ENCODE measurements around the gene ASTN2. TPM values are rescaled to one million over a fixed set of nuclear protein-coding genes. Genes with fewer than 3 reads are reported as not detected.

The ASTN2 gene
- total and polyA plus RNA-seq, 2 donors (not counting 3 experiments of a cell fraction or from before 2014, with no cell fraction given), result 1.0 to 1.9 TPM

DNA sequence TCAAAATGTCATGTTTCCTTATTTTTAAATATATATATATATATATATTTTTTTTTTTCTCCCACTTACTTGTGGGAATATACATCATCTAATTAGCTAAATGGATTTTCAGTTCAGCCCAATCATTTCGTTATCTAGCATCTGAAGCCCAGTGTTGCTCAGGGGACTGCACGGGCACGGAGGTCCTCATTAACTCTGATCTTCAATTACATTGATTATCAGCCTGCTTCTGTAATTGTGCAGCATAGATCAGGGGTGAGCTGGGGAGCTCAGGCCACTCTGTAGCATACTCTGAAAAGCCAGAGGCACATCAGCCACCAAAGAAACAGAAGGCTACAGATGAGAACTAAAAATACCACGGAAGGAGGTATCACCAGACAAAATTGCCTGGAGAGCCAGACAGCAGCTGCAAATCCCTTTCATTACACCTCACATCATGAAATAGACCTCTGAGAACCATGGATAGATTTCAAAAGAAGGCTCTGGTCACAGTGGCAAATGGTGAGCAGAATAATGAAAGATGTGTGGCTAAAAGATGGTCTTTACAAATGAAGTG, 401.3 kb downstream of the ASTN2 start:
- intact Hi-C loops (cut with micrococcal nuclease), result no loop called here
- Histone ChIP-seq H3K4me2 (ENCODE audit: insufficient read depth, low read length) (no peak overlapping the region), H3K79me2 (ENCODE audit: control insufficient read depth, insufficient read depth, low read length) (no peaks in the 10 kb centered on the region), H3K36me3 (ENCODE audit: control insufficient read depth in 2 of 2, extremely low read depth in 1 of 2, insufficient read depth in 2 of 2, low read length in 2 of 2) (no peaks in the 10 kb centered on the region), H3K27ac (ENCODE audit: insufficient read depth, low read depth, low read length) (no peak overlapping the region), H4K20me1 (replicated peaks; ENCODE audit: control insufficient read depth, extremely low read depth, insufficient read depth, low read length) (no peaks in the 10 kb centered on the region), H2AFZ (ENCODE audit: low read depth, low read length) (no peak overlapping the region), H3K4me1 (ENCODE audit: control insufficient read depth, extremely low read depth, insufficient read depth, low read length) (no peaks in the 10 kb centered on the region), H3K27me3 (ENCODE audit: control insufficient read depth in 2 of 2, insufficient read depth in 2 of 2, low read length in 2 of 2) (no peaks in the 10 kb centered on the region), H3K9me1 (replicated peaks; ENCODE audit: control insufficient read depth, extremely low read depth, insufficient read depth, low read length) (no peaks in the 10 kb centered on the region), H3K9me3 (replicated peaks; ENCODE audit: control insufficient read depth, insufficient read depth, low read length) (peaks cover 8% of the 10 kb centered on the region), H3K4me3 (replicated peaks in 1 of 3; ENCODE audit: insufficient read depth in 1 of 3, low read depth in 1 of 3, low read length in 3 of 3) (no peak overlapping the region), H3K9ac (replicated peaks; ENCODE audit: extremely low read depth, insufficient read depth, low read length) (no peak overlapping the region)
- ChIA-PET POLR2A (no interaction called here), CTCF (no interaction called here)
- FAIRE-seq (no peak), DNase-seq (ENCODE audit: low read depth, low spot score) (no peak)
- TF ChIP-seq JUN (IDR thresholded peaks at IDR 0.05; ENCODE audit: borderline replicate concordance, insufficient read depth, insufficient read length, low read depth), result no peak
- no peak for TF ChIP-seq CTCF (IDR thresholded peaks at IDR 0.05; ENCODE audit: extremely low read depth in 1 of 2, insufficient read depth in 1 of 2, low read depth in 1 of 2, low read length in 2 of 2)
- TF ChIP-seq POLR2AphosphoS5 (IDR thresholded peaks at IDR 0.05; ENCODE audit: insufficient read depth, low read depth, low read length), result no peak
- dilution Hi-C loops (cut with MboI; ENCODE audit: extremely low pct_ligation_motif_present, low sequenced_read_pairs), result no loop called here
- BruUV-seq (replicated peaks), result no TSS peak

- Histone ChIP-seq H3K4me3 (replicated peaks in 1 of 3; ENCODE audit: insufficient read depth in 1 of 3, low read depth in 1 of 3, low read length in 3 of 3) (no peak overlapping the region), H3K9me1 (replicated peaks; ENCODE audit: control insufficient read depth, extremely low read depth, insufficient read depth, low read length) (no peaks in the 10 kb centered on the region), H3K27ac (ENCODE audit: insufficient read depth, low read depth, low read length) (no peak overlapping the region), H3K4me2 (ENCODE audit: insufficient read depth, low read length) (no peak overlapping the region), H3K9me3 (replicated peaks; ENCODE audit: control insufficient read depth, insufficient read depth, low read length) (peaks cover 9% of the 10 kb centered on the region), H3K4me1 (ENCODE audit: control insufficient read depth, extremely low read depth, insufficient read depth, low read length) (no peaks in the 10 kb centered on the region), H3K27me3 (ENCODE audit: control insufficient read depth in 2 of 2, insufficient read depth in 2 of 2, low read length in 2 of 2) (no peaks in the 10 kb centered on the region), H4K20me1 (replicated peaks; ENCODE audit: control insufficient read depth, extremely low read depth, insufficient read depth, low read length) (no peaks in the 10 kb centered on the region), H3K36me3 (ENCODE audit: control insufficient read depth in 2 of 2, extremely low read depth in 1 of 2, insufficient read depth in 2 of 2, low read length in 2 of 2) (no peaks in the 10 kb centered on the region), H2AFZ (ENCODE audit: low read depth, low read length) (no peak overlapping the region), H3K79me2 (ENCODE audit: control insufficient read depth, insufficient read depth, low read length) (no peaks in the 10 kb centered on the region), H3K9ac (replicated peaks; ENCODE audit: extremely low read depth, insufficient read depth, low read length) (no peak overlapping the region)
- dilution Hi-C loops (cut with MboI; ENCODE audit: extremely low pct_ligation_motif_present, low sequenced_read_pairs) (no loop called here), intact Hi-C loops (cut with micrococcal nuclease) (no loop called here)
- FAIRE-seq (no peak), DNase-seq (ENCODE audit: low read depth, low spot score) (no peak)
- CTCF ChIA-PET, result no interaction called here
- TF ChIP-seq CTCF (IDR thresholded peaks at IDR 0.05; ENCODE audit: extremely low read depth in 1 of 2, insufficient read depth in 1 of 2, low read depth in 1 of 2, low read length in 2 of 2) (no peak), JUN (IDR thresholded peaks at IDR 0.05; ENCODE audit: borderline replicate concordance, insufficient read depth, insufficient read length, low read depth) (no peak), GATA2 (IDR thresholded peaks at IDR 0.05; ENCODE audit: insufficient read depth, insufficient read length, low read depth, low read length) (no peak), POLR2A (IDR thresholded peaks at IDR 0.05; ENCODE audit: low read depth, low read length) (no peak), FOS (IDR thresholded peaks at IDR 0.05; ENCODE audit: borderline replicate concordance, insufficient read depth, low read length) (no peak), EZH2 (IDR thresholded peaks at IDR 0.05; ENCODE audit: borderline replicate concordance, low read depth, low read length, severe bottlenecking) (no peak), MYC (IDR thresholded peaks at IDR 0.05; ENCODE audit: low read depth, low read length) (no peak), POLR2AphosphoS5 (IDR thresholded peaks at IDR 0.05; ENCODE audit: insufficient read depth, low read depth, low read length) (no peak)
- TF ChIP-seq, protein P1, sequence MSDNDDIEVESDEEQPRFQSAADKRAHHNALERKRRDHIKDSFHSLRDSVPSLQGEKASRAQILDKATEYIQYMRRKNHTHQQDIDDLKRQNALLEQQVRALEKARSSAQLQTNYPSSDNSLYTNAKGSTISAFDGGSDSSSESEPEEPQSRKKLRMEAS (IDR thresholded peaks at IDR 0.05; ENCODE audit: insufficient read depth, insufficient read length), result no peak
- POLR2A ChIA-PET, result no interaction called here
- BruUV-seq (replicated peaks), result no TSS peak
Observed at GRCh38 chr9:117010061-117010460, 404.8 kb downstream of the ASTN2 start.

Data from endothelial cell of umbilical vein (primary cell).